ENCODE data around the gene GNA12.

GNA12 gene

DNA sequence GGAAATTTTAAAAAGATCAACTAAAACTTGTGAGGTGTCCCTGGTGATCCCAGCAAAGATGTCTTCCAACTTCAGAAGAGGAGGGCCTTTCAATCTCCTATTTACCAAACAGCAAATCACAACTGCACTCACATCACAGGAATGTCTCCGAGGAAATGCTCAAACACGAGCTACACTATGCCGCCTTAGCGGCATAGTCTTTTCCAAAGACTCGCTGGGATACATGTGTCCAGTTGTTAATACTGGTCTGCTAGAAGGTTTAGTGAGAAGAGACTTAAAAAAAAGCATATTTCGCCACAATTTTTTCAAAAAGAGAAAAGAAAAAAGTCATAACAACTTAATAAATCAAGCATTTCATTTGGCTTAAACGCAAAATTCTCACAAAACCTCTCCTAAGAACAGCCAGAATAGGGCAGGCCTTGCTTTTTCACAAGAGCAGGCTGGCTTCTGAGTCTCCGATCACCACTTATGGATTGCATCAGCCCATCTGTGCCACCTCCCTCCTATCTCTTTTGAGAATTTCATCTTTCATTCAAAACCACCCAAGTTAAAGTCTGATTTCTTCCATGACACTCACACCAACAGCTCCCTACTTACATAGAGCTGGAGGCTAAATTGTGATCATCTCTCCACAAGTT, 66.1 kb downstream of the GNA12 start:
- peak; percentile 46 for DNase-seq (ENCODE audit: low read depth)

DNA sequence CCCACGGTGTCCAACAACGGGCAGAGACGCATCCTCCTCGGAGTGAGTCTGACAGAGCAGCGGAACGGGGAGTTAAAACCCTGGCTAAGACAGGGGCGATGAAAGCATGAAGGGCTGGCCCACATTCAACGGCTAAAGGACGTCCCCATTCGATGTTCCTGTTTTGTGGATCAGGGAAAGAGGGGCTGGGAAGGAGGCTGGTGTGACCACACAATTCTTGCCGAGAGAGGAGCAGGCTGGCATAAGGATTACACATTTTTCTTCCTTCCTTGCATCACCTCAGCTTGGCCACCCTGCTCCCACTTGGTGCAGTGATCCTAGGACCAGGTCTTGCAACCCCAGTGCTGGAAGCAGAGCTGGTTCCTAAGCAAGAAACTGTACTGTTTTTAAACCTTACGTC, 67.7 kb downstream of the GNA12 start:
- no peak for DNase-seq (ENCODE audit: low read depth)

DNA sequence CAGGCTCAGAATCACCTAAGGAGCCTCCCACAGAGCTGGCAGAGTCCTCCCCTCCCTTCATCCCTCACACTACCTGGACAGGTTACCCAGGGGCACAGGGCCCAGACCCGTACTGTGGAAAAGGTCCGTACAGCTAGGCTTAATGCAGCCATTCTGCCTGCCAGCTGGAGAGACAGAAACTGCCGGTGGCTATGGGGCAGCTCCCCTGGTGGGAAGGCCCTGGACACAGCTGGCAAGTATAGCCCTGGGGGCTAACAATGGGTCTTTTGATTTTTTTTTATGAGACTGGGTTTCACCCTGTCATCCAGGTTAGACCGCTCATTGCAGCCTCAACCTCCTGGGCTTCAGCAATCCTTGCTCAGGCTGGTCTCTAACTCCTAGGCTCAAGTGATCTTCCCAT, 68.3 kb downstream of the GNA12 start:
- no peak for DNase-seq (ENCODE audit: low read depth)

DNA sequence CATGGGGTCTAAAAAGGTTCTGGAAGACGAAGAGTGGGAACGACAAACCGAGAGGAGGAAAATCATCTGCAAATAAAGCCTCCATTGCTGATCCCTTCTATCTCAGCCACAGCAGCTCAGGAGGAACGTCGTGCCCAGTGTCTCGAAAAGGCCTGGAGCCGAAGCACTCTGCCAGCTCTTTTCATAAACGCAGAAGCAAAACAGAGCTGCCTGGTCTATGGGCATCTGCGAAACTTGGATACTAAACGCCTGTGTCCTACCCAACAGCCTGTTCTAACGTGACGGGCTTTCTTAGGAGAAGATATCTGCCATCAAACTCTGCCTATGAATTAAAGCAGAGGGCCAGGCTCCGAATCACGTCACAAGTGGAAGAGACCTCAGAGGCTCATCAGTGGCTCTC, 68.7 kb downstream of the GNA12 start:
- DNase-seq (ENCODE audit: low read depth), result no peak

DNA sequence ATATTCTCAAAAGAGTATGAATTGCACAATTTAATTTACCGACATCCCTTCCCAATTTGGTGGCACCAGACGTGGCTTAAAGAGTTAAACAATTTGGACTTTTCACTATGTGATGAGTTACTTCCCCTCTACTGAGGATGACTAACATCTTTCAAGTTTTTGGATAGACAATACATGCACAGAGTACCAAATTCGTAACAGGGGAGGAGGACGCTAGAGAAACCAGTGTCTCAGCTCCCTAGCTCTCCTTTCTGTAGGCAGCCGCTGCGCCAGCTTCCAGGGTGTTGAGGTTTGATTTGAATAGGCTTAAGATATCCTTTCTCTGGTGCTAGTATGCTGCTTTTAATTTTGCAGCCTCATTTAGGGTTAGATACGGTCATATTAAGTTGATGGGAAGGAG, 69.2 kb downstream of the GNA12 start:
- DNase-seq (ENCODE audit: low read depth), result no peak

DNA sequence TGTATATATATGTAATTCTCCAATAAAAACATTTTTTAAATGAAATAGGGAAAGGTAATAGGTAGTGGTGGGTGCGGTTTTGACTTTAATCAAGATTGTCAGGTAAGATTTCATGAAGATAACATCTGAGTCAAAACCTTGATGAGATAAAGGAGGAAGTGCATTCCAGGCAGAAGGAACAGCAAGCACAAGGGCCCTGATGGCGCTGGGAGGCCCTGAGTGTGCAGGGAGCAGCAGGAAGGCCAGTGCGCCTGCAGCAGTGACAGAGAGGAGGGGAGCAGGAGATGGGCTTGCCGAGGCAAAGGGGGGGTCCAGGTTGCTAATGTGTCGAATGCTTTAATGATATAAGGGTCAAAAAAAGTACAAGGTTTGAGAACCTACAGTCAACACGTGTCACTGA, 69.8 kb downstream of the GNA12 start:
- DNase-seq (ENCODE audit: low read depth), result no peak

DNA sequence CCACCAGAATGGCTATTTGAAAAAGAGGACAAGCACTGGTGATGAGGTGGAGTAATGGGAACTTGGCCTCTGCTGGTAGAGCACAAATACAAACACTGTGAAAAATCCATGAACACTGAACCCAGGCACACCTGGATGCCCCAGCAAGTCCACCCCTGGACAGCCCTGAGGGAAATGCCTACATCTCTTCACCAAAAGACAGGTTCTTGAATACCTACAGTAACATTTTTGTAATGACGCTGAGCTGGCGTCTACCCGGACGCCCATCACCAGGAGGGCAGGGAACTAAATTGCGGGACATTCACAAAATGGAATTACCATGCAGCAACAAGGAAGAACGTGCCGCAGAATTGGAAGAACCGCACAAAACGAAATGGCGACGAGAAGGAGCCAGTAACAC, 70.5 kb downstream of the GNA12 start:
- DNase-seq (ENCODE audit: low read depth), result no peak

DNA sequence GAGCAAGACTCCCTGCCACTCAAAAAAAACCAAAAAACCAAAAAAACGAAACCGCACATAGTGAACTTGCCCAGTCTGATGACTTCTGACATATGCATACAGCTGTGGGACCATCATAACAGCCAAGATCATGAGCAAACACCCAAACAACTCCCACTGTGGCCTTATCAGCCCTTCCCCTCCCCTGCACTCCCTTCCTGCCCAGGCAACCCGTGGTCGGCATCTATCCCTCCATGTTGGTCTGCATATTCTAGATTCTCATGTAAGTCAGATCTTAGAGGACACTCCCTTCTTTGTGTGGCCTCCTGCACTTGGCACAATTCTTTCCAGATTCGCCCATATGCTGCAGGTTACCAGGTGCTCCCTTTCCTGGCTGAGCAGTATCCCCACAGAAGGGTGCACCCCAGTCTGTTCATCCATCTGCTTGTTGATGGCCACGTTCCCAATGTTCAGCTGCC, 72.8 kb downstream of the GNA12 start:
- no peak for DNase-seq (ENCODE audit: low read depth)

DNA sequence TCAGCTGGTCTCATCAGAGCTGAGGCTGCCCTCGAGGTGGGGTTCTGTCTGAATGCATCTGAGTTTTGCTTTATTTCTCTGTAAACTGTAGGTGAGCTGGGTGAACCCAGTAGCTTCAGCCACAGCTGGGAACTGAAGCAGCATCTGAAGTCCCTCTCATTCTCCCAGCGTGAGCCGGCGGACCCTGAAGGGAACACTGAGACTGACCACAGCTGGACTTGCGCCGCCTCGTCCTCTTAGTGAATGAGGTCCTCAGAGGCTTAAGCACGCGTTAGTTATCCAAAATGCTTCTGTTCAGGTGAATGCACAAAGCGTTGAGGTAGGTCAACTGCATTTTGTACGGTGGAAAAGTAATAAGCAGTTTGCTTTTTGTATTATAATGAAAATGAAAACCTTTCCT, 79.5 kb downstream of the GNA12 start:
- no peak for DNase-seq (ENCODE audit: low read depth)

DNA sequence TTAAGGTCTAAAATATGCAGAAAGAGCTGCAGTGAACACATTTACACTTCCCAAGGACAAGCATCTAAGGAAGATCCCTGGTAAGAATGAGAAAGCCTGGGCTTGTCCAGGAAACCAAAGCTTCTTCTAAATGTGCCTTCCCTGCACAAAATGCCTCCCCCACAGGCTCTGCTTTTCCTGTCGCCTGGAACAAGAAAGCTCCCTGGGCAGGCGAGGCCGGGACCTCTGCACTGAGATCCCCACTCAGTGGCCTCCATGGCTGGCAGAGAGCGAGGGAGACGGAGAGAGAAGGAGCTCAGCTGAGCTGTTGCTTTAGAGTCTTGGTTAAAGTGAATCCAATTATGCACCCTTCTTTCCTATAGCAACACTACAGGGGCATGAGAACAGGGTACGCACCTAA, 80.5 kb downstream of the GNA12 start:
- DNase-seq (ENCODE audit: low read depth), result no peak

DNA sequence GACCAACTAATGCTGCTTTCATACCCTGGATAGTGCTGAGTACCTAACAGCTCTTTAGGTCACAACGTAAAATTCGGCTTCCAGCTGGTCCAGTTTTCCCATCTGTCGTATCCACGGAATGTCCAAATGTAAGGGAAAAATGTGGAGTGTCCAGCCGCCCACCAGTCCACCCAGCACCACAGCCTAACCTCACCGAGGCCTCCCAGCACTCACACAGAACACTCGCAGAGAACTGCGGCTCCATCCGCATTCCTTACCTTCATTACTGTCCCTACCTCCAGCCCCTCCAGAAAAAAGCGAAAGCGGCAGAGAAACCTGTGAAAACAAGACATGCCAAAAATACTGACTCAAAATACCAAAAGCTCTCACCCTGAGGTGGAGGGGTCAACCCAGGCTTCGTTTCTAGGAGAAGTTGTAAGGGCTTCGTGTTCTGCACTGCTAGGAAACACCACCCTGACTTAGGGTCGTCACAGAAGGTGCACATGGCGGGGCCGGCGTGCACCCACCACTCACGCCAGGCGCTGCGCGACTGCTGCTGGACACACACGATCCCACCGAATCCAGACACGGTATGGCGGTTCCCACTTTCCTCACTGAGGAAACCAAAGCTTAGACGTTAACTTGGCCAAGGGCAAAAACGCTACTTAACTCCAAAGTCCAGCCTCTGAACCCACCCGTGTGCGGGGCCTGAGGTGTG, 82.2 kb downstream of the GNA12 start:
- no peak for DNase-seq (ENCODE audit: low read depth)

DNA sequence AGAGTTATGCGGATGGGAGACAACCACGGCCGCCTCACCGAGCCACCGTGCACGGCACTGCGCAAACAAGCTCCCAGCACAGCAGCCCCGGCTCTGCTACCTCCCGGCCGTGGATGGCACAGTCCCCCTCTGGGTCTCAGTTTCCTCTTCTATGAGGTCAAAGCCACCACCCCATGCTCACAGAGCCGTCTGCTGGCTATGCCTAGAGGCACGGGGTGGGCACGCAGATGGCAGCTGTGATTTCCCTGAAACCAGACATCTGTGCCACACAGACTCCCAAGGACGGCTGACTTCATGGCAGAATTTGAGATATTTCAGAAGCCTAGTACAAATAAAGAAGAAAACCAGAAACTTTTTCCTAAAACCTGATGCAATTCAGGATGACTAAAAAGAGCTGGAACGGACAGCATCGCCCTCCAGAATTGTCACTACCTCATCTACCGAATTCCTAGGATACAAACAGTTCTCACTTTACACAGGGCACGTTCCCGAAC, 82.9 kb downstream of the GNA12 start:
- peak; percentile 63 for DNase-seq (ENCODE audit: low read depth)

DNA sequence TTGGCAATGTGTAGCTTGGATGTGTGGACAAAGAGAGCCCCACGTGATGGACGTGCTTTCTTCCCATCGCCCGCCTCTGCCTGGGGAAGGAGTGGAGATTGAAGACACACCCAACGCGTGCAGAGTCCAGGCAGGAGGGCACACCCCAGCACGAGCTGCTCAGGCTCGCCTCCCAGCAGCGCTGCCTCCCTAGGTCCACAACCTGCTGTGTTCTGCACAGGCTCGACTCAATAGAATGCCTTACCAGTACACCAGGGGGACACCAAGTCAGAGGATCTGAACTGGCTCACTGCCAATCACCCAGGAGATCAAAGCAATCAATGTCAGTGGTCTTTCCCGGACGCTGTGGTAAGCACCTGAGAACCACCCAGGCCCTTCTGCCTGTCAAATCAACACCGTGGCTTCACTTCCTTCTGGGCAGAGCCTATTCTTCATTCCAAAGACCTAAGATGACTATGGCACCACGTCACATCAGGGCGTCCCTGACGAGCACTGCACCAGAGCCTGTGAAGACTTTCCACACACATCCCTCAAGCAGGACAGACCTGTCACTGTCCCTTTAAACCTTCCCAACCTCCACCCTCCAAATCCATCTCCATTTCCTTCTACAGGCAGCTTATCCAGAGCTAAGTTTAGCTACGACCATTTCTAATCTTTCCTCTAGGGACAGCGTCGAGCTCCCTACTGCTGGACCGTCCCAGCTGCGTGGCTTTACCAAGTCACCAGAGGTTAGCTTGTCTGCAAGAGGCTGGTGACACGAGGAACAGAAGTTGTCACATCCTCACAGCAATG, 83.8 kb downstream of the GNA12 start:
- peak; percentile 49 for DNase-seq (ENCODE audit: low read depth)

DNA sequence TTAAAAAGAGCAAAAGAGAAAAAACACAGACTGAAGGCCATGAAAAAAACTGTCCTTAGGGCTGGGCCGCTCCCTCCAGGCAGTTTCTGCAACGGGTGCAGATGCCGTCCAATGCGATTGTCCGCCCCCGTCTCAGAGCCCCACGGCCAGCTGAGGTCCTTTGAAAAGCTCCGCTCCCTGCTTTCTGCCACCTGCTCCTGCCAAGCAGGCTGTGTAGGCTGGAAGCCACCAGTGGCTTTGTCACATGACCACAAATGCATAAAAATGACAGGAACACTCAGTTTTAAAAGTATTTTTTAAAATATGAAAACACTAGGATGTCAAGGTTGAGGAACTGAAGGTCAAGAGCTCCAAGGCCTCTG, 84.4 kb downstream of the GNA12 start:
- no peak for DNase-seq (ENCODE audit: low read depth)

DNA sequence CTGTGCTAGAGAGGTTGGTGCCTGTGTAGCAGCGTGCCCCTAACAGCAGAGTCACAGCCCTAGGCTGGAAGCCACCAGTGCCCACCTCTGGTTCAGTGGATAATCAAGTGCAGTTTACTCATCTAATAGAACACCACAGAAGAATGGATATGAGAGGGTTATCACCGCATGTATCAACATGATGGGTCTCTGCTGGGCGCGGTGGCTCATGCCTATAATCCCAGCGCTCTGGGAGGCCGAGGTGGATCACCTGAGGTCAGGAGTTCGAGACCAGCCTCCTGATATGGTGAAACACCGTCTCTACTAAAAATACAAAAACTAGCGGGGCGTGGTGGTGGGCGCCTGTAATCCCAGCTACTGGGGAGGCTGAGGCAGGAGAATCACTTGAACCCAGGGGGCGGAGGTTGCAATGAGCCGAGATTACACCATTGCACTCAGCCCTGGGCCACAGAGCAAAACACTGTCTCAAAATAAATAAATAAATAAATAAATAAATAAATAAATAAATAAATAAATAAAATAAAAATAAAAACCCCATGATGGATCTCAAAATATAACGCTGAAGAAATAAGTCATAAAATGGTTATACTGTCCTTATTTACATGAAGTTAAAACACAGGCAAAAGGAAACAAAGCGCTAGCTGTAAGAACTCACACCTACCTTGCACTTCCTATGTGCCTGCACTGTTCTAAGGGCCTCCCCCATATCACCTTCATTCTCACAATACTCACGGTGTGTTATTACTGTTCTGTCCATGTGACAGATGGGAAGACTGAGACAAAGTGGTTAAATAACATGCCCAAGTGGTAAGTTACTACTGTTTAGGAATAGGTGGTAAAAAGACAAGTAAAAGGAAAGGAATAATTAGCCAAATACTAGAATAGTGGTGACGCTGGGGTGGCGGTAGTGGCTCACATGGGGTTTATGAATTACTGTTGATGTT, 85.2 kb downstream of the GNA12 start:
- no peak for DNase-seq (ENCODE audit: low read depth)

DNA sequence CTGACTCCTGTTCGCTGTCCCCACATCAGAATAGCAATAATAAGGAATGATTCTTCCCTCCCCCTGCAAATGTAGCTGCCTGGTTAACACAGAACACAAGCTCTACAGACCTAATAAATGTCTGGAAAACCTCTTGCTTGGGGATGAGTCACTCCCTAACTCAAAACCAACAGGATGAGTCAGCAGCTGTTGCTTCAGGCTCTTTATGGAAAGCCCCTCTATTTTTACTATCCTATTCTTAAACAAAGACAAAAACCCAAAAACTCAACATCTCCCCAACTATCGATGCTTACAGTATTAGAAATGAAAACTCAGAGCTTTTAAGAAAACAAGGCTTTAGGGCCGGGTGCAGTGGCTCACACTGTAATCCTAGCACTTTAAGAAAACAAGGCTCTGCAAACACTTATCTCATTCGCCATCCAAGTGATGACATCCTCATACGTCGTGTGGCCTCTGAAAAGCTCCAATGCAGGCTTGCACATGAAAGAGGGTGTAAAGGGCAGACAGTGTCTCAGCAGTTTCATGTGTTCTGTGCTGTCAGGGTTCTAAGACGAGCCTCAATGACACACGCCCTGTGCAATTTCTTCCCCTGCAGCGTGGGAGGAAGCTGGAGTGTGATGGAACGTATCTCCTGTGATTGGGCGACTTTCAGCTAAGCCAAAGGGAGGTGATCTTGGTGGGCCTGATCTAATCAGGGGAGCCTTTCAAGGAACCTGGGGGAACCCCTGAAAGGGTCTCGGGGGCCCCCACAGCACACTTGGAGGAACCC, 86.0 kb downstream of the GNA12 start:
- DNase-seq (ENCODE audit: low read depth), result peak; percentile 94

DNA sequence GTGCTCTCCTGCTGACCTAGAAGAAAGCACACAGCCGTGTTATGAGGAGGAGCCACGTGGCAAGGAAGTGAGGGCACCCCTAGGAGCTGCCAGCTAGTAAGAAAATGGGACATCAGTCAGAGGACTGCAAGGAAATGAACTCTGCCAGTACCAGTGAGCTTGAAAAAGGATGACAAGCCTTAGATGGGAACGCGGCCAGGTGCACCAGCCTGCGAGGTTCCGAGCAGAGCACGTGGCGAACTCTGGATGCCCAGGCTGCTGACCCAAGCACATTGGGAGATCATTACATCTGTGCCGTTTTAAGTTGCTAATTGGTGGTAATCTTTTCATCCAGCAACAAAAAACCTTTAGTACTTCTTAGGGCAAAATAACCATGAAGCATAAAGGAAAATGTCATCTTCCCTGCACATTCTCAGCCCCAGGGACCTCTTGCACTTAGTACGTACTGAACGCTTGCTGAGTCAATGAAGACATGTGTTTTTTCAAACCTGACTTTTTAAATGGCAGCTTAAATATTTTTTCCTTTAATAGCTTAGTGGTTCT, 86.7 kb downstream of the GNA12 start:
- peak; percentile 81 for DNase-seq (ENCODE audit: low read depth)

DNA sequence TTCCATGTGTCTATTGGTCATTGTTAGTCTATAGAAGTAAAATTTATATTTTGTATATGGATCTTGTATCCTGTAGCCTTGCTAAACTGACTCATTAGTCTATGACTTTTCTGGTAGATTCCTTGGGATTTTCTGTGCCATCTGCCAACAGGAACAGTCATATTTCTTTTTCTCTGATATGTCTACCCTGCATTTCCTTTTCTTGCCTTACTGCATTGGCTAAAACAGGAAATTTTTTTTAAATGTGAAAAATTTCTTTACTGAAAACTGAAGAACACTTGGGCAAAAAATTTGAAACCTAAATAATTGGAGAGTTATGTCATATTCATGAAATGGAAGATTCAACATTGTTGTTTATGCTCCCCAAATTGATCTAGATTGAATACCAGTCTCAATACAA, 88.6 kb downstream of the GNA12 start:
- DNase-seq (ENCODE audit: low read depth), result no peak

DNA sequence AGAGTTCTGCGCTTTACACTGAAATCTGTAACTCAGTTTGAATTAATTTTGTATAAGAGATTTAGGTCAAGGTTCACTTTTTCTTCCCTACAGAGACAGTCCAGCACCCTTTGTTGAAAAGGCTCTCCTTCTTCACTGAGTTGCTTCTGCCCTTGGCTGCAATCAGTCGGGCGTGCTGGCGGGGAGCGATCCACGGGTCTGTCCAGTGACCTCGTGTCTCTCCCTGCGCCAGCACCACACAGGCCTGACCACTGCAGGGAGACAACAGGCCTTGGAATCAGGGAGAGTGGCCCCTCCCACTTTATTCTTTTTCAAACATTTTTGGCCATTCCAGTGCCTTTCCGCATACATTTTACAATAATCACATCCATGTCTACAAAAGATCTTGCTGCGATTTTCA, 89.2 kb downstream of the GNA12 start:
- DNase-seq (ENCODE audit: low read depth), result no peak

DNA sequence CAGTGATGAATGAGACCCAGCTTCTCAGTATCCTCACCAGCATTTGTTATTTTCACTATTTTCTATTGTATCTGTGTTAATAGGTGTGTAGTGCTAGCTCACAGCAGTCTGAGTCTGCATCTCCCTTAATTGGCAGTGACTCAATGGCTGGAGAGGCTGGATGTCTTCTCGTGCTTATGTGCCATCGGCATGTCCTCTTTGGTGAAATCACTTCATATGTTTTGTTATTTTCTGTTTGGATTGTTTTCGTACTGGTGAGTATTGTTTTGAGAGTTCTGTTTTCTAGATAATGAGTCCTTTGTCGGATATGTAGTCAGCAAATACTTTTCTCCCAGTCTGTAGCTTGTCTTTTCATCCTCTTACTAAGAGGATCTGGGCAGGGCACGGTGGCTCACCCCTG, 90.0 kb downstream of the GNA12 start:
- no peak for DNase-seq (ENCODE audit: low read depth)

DNA sequence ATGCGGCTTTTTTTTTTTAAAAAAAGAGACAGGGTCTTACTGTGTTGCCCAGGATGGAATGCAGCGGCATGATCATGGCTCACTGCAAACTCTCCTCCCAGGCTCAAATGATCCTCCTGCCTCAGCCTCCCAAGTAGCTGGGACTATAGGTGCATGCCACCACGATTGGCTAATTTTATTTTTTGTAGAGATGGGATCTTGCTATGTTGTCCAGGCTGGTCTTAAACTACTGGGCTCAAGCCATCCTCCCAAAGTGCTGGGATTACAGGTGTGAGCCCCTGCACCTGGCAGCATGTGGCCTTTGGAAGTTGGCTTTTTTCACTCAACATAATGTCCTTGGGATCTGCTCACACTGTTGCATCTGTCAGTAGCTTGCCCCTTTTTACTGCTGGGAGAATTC, 91.0 kb downstream of the GNA12 start:
- no peak for DNase-seq (ENCODE audit: low read depth)
